ENCODE results near the gene SREBF1. TPM values are rescaled to one million over a fixed set of nuclear protein-coding genes. Genes with fewer than 3 reads are reported as not detected.
A peak's percentile ranks its signal among the peaks of the same experiment; 100 is the strongest.

The SREBF1 gene
- total and polyA plus RNA-seq, 5 donors from 2014 or later: 4.5 to 141 (median 6.5) TPM

DNA sequence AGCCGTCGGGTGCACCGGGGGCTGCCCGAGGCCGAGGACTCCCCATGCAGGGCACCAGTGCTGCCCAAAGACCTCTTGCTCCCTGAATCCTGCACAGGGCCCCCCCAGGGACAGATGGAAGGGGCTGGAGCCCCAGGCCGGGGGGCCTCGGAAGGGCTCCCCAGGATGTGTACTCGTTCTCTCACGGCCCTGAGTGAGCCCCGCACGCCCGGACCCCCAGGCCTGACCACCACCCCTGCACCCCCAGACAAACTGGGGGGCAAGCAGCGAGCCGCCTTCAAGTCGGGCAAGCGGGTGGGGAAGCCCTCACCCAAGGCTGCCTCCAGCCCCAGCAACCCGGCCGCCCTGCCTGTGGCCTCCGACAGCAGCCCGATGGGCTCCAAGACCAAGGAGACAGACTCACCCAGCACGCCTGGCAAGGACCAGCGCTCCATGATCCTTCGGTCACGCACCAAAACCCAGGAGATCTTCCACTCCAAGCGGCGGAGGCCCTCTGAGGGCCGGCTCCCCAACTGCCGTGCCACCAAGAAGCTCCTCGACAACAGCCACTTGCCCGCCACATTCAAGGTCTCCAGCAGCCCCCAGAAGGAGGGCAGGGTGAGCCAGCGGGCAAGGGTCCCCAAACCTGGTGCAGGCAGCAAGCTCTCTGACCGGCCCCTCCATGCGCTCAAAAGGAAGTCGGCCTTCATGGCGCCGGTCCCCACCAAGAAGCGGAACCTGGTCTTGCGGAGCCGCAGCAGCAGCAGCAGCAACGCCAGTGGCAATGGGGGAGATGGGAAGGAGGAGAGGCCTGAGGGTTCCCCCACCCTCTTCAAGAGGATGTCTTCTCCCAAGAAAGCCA lies 40.6 kb downstream of the SREBF1 start:
- H3K27ac ChIP-seq (ENCODE audit: insufficient read depth, low read length, poor library complexity, severe bottlenecking): no peak overlapping the region
- no peak overlapping the region for H3K4me3 Mint-ChIP-seq
- H3K27ac Mint-ChIP-seq: no peak overlapping the region
- DNase-seq: no peak
- H3K36me3 ChIP-seq (ENCODE audit: control insufficient read depth, insufficient read depth, low read length): no peaks in the 10 kb centered on the region
- H3K9me3 ChIP-seq (ENCODE audit: control insufficient read depth in 2 of 2, low read length in 2 of 2): no peaks in the 10 kb centered on the region
- H3K4me3 ChIP-seq (ENCODE audit: low read depth, low read length): no peak overlapping the region
- H3K4me1 ChIP-seq (ENCODE audit: control insufficient read depth, insufficient read depth, low read length, poor library complexity, severe bottlenecking): peaks cover 20% of the 10 kb centered on the region
- H3K36me3 Mint-ChIP-seq: no peaks in the 10 kb centered on the region
- no peaks in the 10 kb centered on the region for H3K27me3 Mint-ChIP-seq
- H3K4me1 Mint-ChIP-seq: peaks cover 0 to 25% (median 9%) of the 10 kb centered on the region in 4 donors
- no peak for ATAC-seq (ENCODE audit: low read depth in 2 of 2)
- no peaks in the 10 kb centered on the region for H3K9me3 Mint-ChIP-seq
- H3K27me3 ChIP-seq (ENCODE audit: control insufficient read depth, insufficient read depth, low read length): no peaks in the 10 kb centered on the region

DNA sequence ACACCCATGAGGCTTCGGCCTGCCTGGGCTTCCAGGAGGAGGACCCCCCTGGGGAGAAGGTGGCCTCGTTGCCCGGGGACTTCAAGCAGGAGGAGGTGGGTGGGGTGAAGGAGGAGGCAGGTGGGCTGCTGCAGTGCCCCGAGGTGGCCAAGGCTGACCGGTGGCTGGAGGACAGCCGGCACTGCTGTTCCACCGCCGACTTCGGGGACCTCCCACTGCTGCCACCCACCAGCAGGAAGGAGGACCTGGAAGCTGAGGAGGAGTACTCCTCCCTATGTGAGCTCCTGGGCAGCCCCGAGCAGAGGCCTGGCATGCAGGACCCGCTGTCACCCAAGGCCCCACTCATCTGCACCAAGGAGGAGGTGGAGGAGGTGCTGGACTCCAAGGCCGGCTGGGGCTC lies 41.5 kb downstream of the SREBF1 start:
- Mint-ChIP-seq H3K36me3 (no peaks in the 10 kb centered on the region), H3K27ac (no peak overlapping the region), H3K27me3 (no peaks in the 10 kb centered on the region), H3K9me3 (no peaks in the 10 kb centered on the region), H3K4me3 (no peak overlapping the region), H3K4me1 (peaks cover 0 to 29% (median 9%) of the 10 kb centered on the region in 4 donors)
- Histone ChIP-seq H3K27me3 (ENCODE audit: control insufficient read depth, insufficient read depth, low read length) (no peaks in the 10 kb centered on the region), H3K4me1 (ENCODE audit: control insufficient read depth, insufficient read depth, low read length, poor library complexity, severe bottlenecking) (peaks cover 20% of the 10 kb centered on the region), H3K36me3 (ENCODE audit: control insufficient read depth, insufficient read depth, low read length) (no peaks in the 10 kb centered on the region), H3K4me3 (ENCODE audit: low read depth, low read length) (no peak overlapping the region), H3K9me3 (ENCODE audit: control insufficient read depth in 2 of 2, low read length in 2 of 2) (no peaks in the 10 kb centered on the region), H3K27ac (ENCODE audit: insufficient read depth, low read length, poor library complexity, severe bottlenecking) (no peak overlapping the region)
- DNase-seq (no peak), ATAC-seq (ENCODE audit: low read depth in 2 of 2) (no peak)

DNA sequence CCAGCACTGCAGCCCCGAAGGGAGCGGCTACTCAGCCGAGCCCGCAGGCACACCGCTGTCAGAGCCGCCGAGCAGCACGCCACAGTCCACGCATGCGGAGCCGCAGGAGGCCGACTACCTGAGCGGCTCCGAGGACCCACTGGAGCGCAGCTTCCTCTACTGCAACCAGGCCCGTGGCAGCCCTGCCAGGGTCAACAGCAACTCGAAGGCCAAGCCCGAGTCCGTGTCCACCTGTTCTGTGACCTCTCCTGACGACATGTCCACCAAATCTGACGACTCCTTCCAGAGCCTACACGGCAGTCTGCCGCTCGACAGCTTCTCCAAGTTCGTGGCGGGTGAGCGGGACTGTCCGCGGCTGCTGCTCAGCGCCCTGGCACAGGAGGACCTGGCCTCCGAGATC lies 42.4 kb downstream of the SREBF1 start:
- DNase-seq: no peak
- Mint-ChIP-seq H3K27ac (peak overlapping the region in 1 of 3 donors; percentile 77), H3K27me3 (no peaks in the 10 kb centered on the region), H3K36me3 (no peaks in the 10 kb centered on the region), H3K4me3 (no peak overlapping the region), H3K4me1 (peaks cover 0 to 29% (median 10%) of the 10 kb centered on the region in 4 donors), H3K9me3 (no peaks in the 10 kb centered on the region)
- Histone ChIP-seq H3K27ac (ENCODE audit: insufficient read depth, low read length, poor library complexity, severe bottlenecking) (no peak overlapping the region), H3K36me3 (ENCODE audit: control insufficient read depth, insufficient read depth, low read length) (no peaks in the 10 kb centered on the region), H3K27me3 (ENCODE audit: control insufficient read depth, insufficient read depth, low read length) (no peaks in the 10 kb centered on the region), H3K4me1 (ENCODE audit: control insufficient read depth, insufficient read depth, low read length, poor library complexity, severe bottlenecking) (peaks cover 20% of the 10 kb centered on the region), H3K4me3 (ENCODE audit: low read depth, low read length) (no peak overlapping the region), H3K9me3 (ENCODE audit: control insufficient read depth in 2 of 2, low read length in 2 of 2) (no peaks in the 10 kb centered on the region)
- ATAC-seq (ENCODE audit: low read depth in 2 of 2): no peak

DNA sequence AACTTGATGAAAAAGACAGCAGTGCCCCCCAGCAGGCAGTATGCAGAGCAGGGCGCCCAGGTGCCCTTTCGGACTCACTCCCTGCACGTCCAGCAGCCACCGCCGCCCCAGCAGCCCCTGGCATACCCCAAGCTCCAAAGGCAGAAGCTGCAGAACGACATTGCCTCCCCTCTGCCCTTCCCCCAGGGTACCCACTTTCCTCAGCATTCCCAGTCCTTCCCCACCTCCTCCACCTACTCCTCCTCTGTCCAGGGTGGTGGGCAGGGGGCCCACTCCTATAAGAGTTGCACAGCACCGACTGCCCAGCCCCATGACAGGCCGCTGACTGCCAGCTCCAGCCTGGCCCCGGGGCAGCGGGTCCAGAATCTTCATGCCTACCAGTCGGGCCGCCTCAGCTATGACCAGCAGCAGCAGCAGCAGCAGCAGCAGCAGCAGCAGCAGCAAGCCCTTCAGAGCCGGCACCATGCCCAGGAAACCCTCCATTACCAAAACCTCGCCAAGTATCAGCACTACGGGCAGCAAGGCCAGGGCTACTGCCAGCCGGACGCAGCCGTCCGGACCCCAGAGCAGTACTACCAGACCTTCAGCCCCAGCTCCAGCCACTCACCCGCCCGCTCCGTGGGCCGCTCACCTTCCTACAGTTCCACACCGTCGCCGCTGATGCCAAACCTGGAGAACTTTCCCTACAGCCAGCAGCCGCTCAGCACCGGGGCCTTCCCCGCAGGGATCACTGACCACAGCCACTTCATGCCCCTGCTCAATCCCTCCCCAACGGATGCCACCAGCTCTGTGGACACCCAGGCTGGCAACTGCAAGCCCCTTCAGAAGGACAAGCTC lies 43.2 kb downstream of the SREBF1 start:
- Mint-ChIP-seq H3K4me3 (peak overlapping the region; percentile 1 to 75 (median 28)), H3K36me3 (no peaks in the 10 kb centered on the region), H3K4me1 (peaks cover 0 to 29% (median 10%) of the 10 kb centered on the region in 4 donors), H3K27ac (peak overlapping the region; percentile 77 to 92 (median 81)), H3K9me3 (no peaks in the 10 kb centered on the region), H3K27me3 (no peaks in the 10 kb centered on the region)
- Histone ChIP-seq H3K4me3 (ENCODE audit: low read depth, low read length) (no peak overlapping the region), H3K9me3 (ENCODE audit: control insufficient read depth in 2 of 2, low read length in 2 of 2) (no peaks in the 10 kb centered on the region), H3K27me3 (ENCODE audit: control insufficient read depth, insufficient read depth, low read length) (no peaks in the 10 kb centered on the region), H3K27ac (ENCODE audit: insufficient read depth, low read length, poor library complexity, severe bottlenecking) (peak overlapping the region; percentile 66), H3K4me1 (ENCODE audit: control insufficient read depth, insufficient read depth, low read length, poor library complexity, severe bottlenecking) (peaks cover 20% of the 10 kb centered on the region), H3K36me3 (ENCODE audit: control insufficient read depth, insufficient read depth, low read length) (no peaks in the 10 kb centered on the region)
- no peak for ATAC-seq (ENCODE audit: low read depth in 2 of 2)
- DNase-seq: no peak

DNA sequence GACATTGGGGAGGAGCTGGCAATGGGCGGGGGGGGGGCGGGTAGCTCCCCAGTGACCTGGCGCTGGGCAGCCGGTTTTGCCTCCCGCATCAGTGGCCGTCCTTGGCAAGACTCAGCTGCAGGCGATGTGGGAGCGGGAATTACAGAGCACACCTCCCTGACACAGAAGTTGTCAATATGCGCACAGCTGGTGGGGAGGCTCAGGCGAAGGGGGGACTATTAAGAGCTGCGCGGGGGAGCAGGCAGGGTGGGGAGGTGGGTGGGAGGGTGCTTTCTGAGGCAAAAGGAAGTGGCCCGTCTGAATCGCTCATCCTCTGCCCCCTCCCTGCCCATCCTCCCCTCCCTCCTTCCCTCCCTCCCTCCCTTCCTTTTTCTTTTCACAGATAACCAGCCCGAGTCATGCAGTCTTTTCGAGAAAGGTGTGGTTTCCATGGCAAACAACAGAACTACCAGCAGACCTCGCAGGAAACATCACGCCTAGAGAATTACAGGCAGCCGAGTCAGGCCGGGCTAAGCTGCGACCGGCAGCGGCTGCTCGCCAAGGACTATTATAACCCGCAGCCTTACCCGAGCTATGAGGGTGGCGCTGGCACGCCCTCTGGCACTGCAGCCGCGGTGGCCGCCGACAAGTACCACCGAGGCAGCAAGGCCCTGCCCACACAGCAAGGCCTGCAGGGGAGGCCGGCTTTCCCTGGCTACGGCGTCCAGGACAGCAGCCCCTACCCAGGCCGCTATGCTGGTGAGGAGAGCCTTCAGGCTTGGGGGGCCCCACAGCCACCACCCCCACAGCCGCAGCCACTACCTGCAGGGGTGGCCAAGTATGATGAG lies 44.0 kb downstream of the SREBF1 start:
- peaks cover 20% of the 10 kb centered on the region for H3K4me1 ChIP-seq (ENCODE audit: control insufficient read depth, insufficient read depth, low read length, poor library complexity, severe bottlenecking)
- Mint-ChIP-seq H3K36me3 (no peaks in the 10 kb centered on the region), H3K27me3 (no peaks in the 10 kb centered on the region), H3K4me3 (peak overlapping the region; percentile 9 to 78 (median 74)), H3K27ac (peak overlapping the region in 2 of 3 donors; percentile 72 to 92), H3K9me3 (no peaks in the 10 kb centered on the region), H3K4me1 (peaks cover 0 to 29% (median 10%) of the 10 kb centered on the region in 4 donors)
- H3K27ac ChIP-seq (ENCODE audit: insufficient read depth, low read length, poor library complexity, severe bottlenecking): peak overlapping the region; percentile 66
- no peaks in the 10 kb centered on the region for H3K9me3 ChIP-seq (ENCODE audit: control insufficient read depth in 2 of 2, low read length in 2 of 2)
- DNase-seq (peak in 2 of 3 donors; percentile 59 to 93), ATAC-seq (ENCODE audit: low read depth in 2 of 2) (peak; percentile 75 to 79)
- H3K36me3 ChIP-seq (ENCODE audit: control insufficient read depth, insufficient read depth, low read length): no peaks in the 10 kb centered on the region
- H3K27me3 ChIP-seq (ENCODE audit: control insufficient read depth, insufficient read depth, low read length): no peaks in the 10 kb centered on the region
- no peak overlapping the region for H3K4me3 ChIP-seq (ENCODE audit: low read depth, low read length)

- Histone ChIP-seq H3K27ac (ENCODE audit: insufficient read depth, low read length, poor library complexity, severe bottlenecking) (peak overlapping the region; percentile 66), H3K4me3 (ENCODE audit: low read depth, low read length) (no peak overlapping the region), H3K27me3 (ENCODE audit: control insufficient read depth, insufficient read depth, low read length) (no peaks in the 10 kb centered on the region), H3K4me1 (ENCODE audit: control insufficient read depth, insufficient read depth, low read length, poor library complexity, severe bottlenecking) (peaks cover 20% of the 10 kb centered on the region), H3K36me3 (ENCODE audit: control insufficient read depth, insufficient read depth, low read length) (no peaks in the 10 kb centered on the region), H3K9me3 (ENCODE audit: control insufficient read depth in 2 of 2, low read length in 2 of 2) (no peaks in the 10 kb centered on the region)
- Mint-ChIP-seq H3K27ac (peak overlapping the region in 1 of 3 donors; percentile 72), H3K9me3 (no peaks in the 10 kb centered on the region), H3K4me1 (peaks cover 0 to 29% (median 10%) of the 10 kb centered on the region in 4 donors), H3K4me3 (peak overlapping the region in 3 of 4 donors; percentile 9 to 67 (median 64)), H3K36me3 (no peaks in the 10 kb centered on the region), H3K27me3 (no peaks in the 10 kb centered on the region)
- DNase-seq (peak in 2 of 3 donors; percentile 23 to 24), ATAC-seq (ENCODE audit: low read depth in 2 of 2) (no peak)
These were observed 44.7 kb downstream of the SREBF1 start for GRCh38 chr17:17792037-17792550.
